ENCODE measurements around the gene MRPS5.

- TF ChIP-seq POLR2AphosphoS5 (IDR thresholded peaks at IDR 0.05; ENCODE audit: insufficient read depth in 1 of 2, low read depth in 1 of 2) (no peak), CTCF (IDR thresholded peaks at IDR 0.05) (no peak), POLR2A (IDR thresholded peaks at IDR 0.05) (no peak)
Measured at GRCh38 chr2:95077530-95077825, 44.1 kb downstream of the MRPS5 start.

All from vagina (tissue), 2 donors.